AG04450 (cell line): ENCODE data around the gene MAP2K6. TPM values are rescaled to one million over a fixed set of nuclear protein-coding genes. Genes with fewer than 3 reads are reported as not detected.

Source experiments
- CTCF ChIA-PET: fragments of 300-600, 350-600 bp; formaldehyde crosslinking; extraction: SDS; loops from one replicate; lab custom pipeline; 2022; ENCODE audit warnings: antibody characterized with exemption, inconsistent platforms; lab: Charles Lee
- POLR2A ChIA-PET: fragments of 350-600 bp; formaldehyde crosslinking; extraction: SDS; loops from one replicate; lab custom pipeline; 2021; ENCODE audit warnings: antibody characterized with exemption, inconsistent platforms; lab: Yijun Ruan, JAX
- DNase-seq: peaks from one replicate; pipeline ENCODE4 v3.0.0-alpha.2; 2011; ENCODE audit warnings: low read depth, low spot score
- H3K27ac ChIP-seq: one replicate; pipeline ENCODE4 v1.5.1; 2012; ENCODE audit warnings: low read depth, low read length, control low read depth
- H3K27me3 ChIP-seq: one replicate; pipeline ENCODE4 v1.6.0; 2012; ENCODE audit warnings: low read length; ENCODE audit not compliant: control insufficient read depth, insufficient read depth
- H3K4me3 ChIP-seq: 2 replicates; pipeline ENCODE4 v1.5.1; 2011; ENCODE audit warnings: mild to moderate bottlenecking, low read depth, low read length, control low read depth
- H3K9me3 ChIP-seq: 2 replicates; pipeline ENCODE4 v1.5.1; 2012; ENCODE audit warnings: low read length; ENCODE audit not compliant: control insufficient read depth, insufficient read depth
- CTCF ChIP-seq: IDR thresholded peaks from 2 replicates; pipeline ENCODE4 v1.5.1; 2011; ENCODE audit warnings: low read depth, low read length, control low read depth, inconsistent platforms
- polyA plus RNA-seq: library from polyadenylated mRNA; depleted of rRNA; stranded (reverse); fragments of >200 nt; gene quantifications from 2 replicates; pipeline ENCODE4 v1.2.3, GENCODE V29; 2011

Gene MAP2K6
- polyA plus RNA-seq, 1 experiment: 10.9 TPM

DNA sequence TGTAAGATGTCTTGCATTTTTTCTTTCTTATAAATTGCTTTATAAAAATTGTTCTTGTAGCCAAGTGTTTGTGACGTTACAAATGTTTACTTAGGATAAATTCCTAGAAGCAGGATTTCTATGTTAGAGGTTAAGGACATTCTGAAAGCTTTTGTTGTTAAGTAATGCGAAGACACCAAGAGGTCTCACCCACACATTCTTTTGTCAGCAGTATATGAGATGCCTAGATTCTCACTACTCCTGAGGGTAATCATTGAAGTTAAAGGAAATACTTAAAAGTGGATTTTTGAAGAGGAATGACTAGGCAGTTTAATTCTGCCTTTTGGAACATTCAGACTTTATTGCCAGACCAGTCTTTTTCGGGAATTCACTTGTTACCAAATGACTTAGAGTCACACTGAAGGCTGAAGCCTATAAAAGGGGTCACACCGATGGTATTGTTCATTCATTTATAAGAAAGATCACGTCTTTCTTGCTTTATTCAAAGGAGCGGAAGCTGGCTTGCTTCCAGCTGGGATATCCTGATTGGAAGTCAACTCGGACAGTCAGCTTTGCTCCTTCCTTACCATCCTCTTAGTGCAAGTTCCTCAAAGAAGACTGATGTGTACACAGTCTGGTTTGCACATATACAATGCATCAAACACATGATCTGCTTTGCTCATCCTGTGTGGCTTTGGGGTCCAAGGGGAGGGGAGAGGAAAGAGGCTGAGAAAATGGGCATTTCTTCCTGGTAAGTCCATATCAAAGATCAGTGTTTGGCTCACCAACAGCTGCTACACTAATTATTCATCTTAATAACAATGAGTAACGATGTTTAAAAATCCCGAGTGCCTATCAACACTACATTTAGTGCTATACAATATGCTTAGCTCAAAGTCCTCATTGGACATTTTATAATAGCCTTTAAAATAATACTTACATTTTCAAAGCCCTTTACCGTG lies 160.0 kb downstream of the MAP2K6 start:
- ChIA-PET POLR2A (interaction anchor here (2.2 kb wide), 1 partner anchor 34 kb away, joined by 8 read pairs; no protein-coding TSS in a partner anchor), CTCF (interaction anchor here (0.5 to 5.2 kb wide), 4 partner anchors 33 to 569 kb away, joined by 3 to 44 read pairs (median 6); no protein-coding TSS in a partner anchor)
- no peak for TF ChIP-seq CTCF
- Histone ChIP-seq H3K27me3 (no peaks in the 10 kb centered on the region), H3K4me3 (no peak overlapping the region), H3K9me3 (no peaks in the 10 kb centered on the region), H3K27ac (peak overlapping the region; percentile 63)
- peak; percentile 33 for DNase-seq

DNA sequence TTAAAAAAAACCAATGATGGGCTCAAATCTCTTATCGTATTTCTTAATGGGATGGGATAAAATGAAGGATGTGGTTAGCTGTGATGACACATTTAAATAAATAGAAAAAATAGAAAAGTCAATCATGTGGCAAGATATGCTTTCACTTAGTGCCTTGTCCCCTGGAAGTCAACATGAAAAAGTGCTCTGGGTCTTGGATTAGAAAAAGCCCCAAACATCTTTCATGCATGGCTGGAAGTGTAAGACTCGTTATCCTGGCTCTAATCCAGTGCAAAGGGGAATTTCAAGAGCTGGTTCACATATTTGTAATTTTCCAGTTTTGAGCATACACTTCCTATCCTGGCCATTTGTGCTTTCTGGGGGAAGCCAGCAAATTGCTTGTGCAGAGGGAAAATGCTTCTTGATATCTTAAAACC lies 160.9 kb downstream of the MAP2K6 start:
- ChIA-PET POLR2A (interaction anchor here (1.0 to 2.2 kb wide), 2 partner anchors 32 to 33 kb away, joined by 3 to 8 read pairs; no protein-coding TSS in a partner anchor), CTCF (interaction anchor here (1.0 to 5.2 kb wide), 2 partner anchors 32 to 73 kb away, joined by 3 to 44 read pairs; no protein-coding TSS in a partner anchor)
- no peak overlapping the region for H3K27ac ChIP-seq
- TF ChIP-seq CTCF: no peak
- no peaks in the 10 kb centered on the region for H3K9me3 ChIP-seq
- no peaks in the 10 kb centered on the region for H3K27me3 ChIP-seq
- DNase-seq: peak; percentile 48
- no peak overlapping the region for H3K4me3 ChIP-seq

DNA sequence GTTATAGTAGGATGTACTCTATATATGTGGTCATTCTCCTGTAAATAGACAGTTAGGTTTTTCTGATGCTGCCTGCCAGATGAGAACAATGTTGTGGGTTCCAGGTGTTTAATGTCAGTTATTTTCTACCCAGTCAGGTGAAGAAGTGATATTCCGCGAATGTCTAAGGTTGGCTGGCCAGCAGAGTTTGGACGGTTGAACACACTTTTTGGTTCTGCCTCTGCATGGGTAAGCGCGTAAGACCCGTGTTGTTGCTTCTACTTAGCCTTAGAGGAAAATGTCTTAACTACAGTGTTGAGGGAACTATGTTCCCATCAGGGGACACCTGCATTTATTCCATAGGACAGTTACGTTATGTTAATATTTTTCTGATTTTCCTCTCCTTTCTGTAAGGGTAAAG lies 162.6 kb downstream of the MAP2K6 start:
- Histone ChIP-seq H3K27ac (no peak overlapping the region), H3K4me3 (no peak overlapping the region), H3K9me3 (no peaks in the 10 kb centered on the region), H3K27me3 (no peaks in the 10 kb centered on the region)
- TF ChIP-seq CTCF: no peak
- no peak for DNase-seq
- POLR2A ChIA-PET: no interaction called here
- CTCF ChIA-PET: interaction anchor here (1.0 to 5.2 kb wide), 2 partner anchors 31 to 53 kb away, joined by 3 to 44 read pairs; no protein-coding TSS in a partner anchor

- Histone ChIP-seq H3K9me3 (no peaks in the 10 kb centered on the region), H3K4me3 (no peak overlapping the region), H3K27ac (no peak overlapping the region), H3K27me3 (no peaks in the 10 kb centered on the region)
- no peak for DNase-seq
- ChIA-PET POLR2A (no interaction called here), CTCF (interaction anchor here (1.4 to 5.2 kb wide), 4 partner anchors 29 to 974 kb away, joined by 3 to 44 read pairs (median 6); no protein-coding TSS in a partner anchor)
- TF ChIP-seq CTCF: no peak
These were observed 164.0 kb downstream of the MAP2K6 start for GRCh38 chr17:69578385-69578936.
